KMS-11 (cell line): ENCODE measurements around the gene HLA-C.
A peak's percentile ranks its signal among the peaks of the same experiment; 100 is the strongest.

Experiments used
- H2AFZ ChIP-seq: fragments of 200-600 bp; sonication (generic); 2 replicates; pipeline ENCODE4 v1.6.1; 2016; ENCODE audit warnings: antibody characterized with exemption, mixed run types, low read depth
- H3K27ac ChIP-seq: fragments of 200-600 bp; sonication (generic); 2 replicates; pipeline ENCODE4 v1.6.1; 2016; ENCODE audit warnings: mild to moderate bottlenecking, mixed run types
- H3K27me3 ChIP-seq: fragments of 200-600 bp; sonication (generic); 2 replicates; pipeline ENCODE4 v1.6.1; 2017; ENCODE audit warnings: mild to moderate bottlenecking, low read depth, mixed run types, moderate library complexity; ENCODE audit not compliant: insufficient read depth
- H3K36me3 ChIP-seq: fragments of 200-600 bp; sonication (generic); 2 replicates; pipeline ENCODE4 v1.6.1; 2017; ENCODE audit warnings: mild to moderate bottlenecking, mixed run types; ENCODE audit not compliant: insufficient read depth
- H3K4me1 ChIP-seq: fragments of 200-600 bp; sonication (generic); 2 replicates; pipeline ENCODE4 v1.6.1; 2016; ENCODE audit warnings: mild to moderate bottlenecking, low read depth, mixed run types; ENCODE audit not compliant: poor library complexity, severe bottlenecking
- H3K4me2 ChIP-seq: fragments of 200-600 bp; sonication (generic); 2 replicates; pipeline ENCODE4 v1.7.0; 2016; ENCODE audit warnings: mild to moderate bottlenecking, mixed run types
- H3K4me3 ChIP-seq: fragments of 200-600 bp; sonication (generic); IDR thresholded peaks from 2 replicates; pipeline ENCODE4 v1.6.1; 2017; ENCODE audit warnings: low read depth, low read length, mixed read lengths; ENCODE audit not compliant: insufficient read depth
- H3K79me2 ChIP-seq: fragments of 200-600 bp; sonication (generic); 2 replicates; pipeline ENCODE4 v1.6.1; 2016; ENCODE audit warnings: low read depth, mixed run types; ENCODE audit not compliant: insufficient read depth
- H3K9ac ChIP-seq: fragments of 200-600 bp; sonication (generic); 2 replicates; pipeline ENCODE4 v1.6.1; 2016; ENCODE audit warnings: mild to moderate bottlenecking, mixed run types
- H4K20me1 ChIP-seq: fragments of 200-600 bp; sonication (generic); 2 replicates; pipeline ENCODE4 v1.6.1; 2016; ENCODE audit warnings: mild to moderate bottlenecking, mixed run types; ENCODE audit not compliant: insufficient read depth
- CTCF ChIP-seq: fragments of 200-600 bp; sonication (generic); conservative IDR thresholded peaks from 2 replicates; pipeline ENCODE4 v1.6.1; 2017; ENCODE audit warnings: low read depth, mild to moderate bottlenecking, antibody characterized with exemption, low read length, moderate library complexity, mixed read lengths

HLA-C gene

DNA sequence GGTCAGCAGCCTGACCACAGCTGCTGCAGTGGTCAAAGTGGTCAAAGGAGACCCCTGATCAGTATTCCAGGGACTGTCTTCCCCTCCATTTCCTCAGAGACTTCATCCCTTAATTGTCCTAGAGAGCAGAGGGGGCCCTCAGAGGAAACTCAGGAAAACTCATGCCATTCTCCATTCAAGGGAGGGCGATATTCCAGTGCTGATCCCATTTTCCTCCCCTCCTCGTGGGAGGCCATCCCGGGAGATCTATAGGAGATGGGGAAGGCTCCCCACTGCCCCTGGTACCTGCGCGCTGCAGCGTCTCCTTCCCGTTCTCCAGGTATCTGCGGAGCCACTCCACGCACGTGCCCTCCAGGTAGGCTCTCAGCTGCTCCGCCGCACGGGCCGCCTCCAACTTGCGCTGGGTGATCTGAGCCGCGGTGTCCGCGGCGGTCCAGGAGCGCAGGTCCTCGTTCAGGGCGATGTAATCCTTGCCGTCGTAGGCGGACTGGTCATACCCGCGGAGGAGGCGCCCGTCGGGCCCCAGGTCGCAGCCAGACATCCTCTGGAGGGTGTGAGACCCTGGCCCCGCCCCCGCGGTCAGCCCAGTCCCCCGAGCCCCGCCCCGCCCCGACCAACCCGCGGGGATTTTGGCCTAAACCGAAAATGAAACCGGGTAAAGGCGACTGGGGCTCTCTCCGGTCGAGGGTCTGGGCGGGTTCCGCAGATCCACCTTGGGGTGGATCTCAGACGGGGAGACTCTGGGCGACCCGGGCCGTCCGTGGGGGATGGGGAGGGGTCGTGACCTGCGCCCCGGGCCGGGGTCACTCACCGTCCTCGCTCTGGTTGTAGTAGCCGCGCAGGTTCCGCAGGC is 878 bp downstream of the HLA-C start:
- Histone ChIP-seq H3K27ac (peak overlapping the region; percentile 49; the same call in 1 of the 2 replicates), H3K4me3 (no peak overlapping the region), H4K20me1 (no peaks in the 10 kb centered on the region), H3K79me2 (no peaks in the 10 kb centered on the region), H3K4me1 (peaks cover 4% of the 10 kb centered on the region), H3K27me3 (no peaks in the 10 kb centered on the region), H3K4me2 (no peak overlapping the region), H2AFZ (no peak overlapping the region), H3K9ac (peak overlapping the region; percentile 66; the same call in 1 of the 2 replicates), H3K36me3 (no peaks in the 10 kb centered on the region)
- TF ChIP-seq CTCF = no peak

DNA sequence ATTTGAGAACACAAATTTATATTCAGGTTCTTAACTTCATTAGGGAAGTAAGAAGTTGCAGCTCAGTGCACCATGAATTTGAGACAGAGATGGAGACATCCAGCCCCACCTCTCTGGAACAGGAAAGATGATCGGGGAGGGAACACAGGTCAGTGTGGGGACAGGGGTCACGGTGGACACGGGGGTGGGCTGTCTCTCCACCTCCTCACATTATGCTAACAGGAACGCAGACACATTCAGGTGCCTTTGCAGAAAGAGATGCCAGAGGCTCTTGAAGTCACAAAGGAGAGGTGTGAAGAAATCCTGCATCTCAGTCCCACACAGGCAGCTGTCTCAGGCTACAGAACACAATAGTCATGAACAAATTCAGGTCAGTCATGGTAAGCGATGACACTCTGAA is 3.1 kb downstream of the HLA-C start:
- no peak overlapping the region for H3K9ac ChIP-seq
- no peak overlapping the region for H3K27ac ChIP-seq
- H3K4me3 ChIP-seq = no peak overlapping the region
- H3K4me1 ChIP-seq = peaks cover 4% of the 10 kb centered on the region
- no peak overlapping the region for H3K4me2 ChIP-seq
- no peaks in the 10 kb centered on the region for H4K20me1 ChIP-seq
- H3K36me3 ChIP-seq = no peaks in the 10 kb centered on the region
- no peak for TF ChIP-seq CTCF
- no peaks in the 10 kb centered on the region for H3K27me3 ChIP-seq
- H3K79me2 ChIP-seq = no peaks in the 10 kb centered on the region
- no peak overlapping the region for H2AFZ ChIP-seq

GRCh38 chr6:31268369-31268765 is 3.5 kb downstream of the HLA-C start:
- H3K4me1 ChIP-seq = peaks cover under 1% of the 10 kb centered on the region
- H2AFZ ChIP-seq = no peak overlapping the region
- H3K4me3 ChIP-seq = no peak overlapping the region
- H3K9ac ChIP-seq = no peak overlapping the region
- H3K79me2 ChIP-seq = no peaks in the 10 kb centered on the region
- no peaks in the 10 kb centered on the region for H4K20me1 ChIP-seq
- no peak overlapping the region for H3K27ac ChIP-seq
- TF ChIP-seq CTCF = no peak
- H3K36me3 ChIP-seq = no peaks in the 10 kb centered on the region
- no peak overlapping the region for H3K4me2 ChIP-seq
- no peaks in the 10 kb centered on the region for H3K27me3 ChIP-seq

- Histone ChIP-seq H3K4me1 (no peaks in the 10 kb centered on the region), H2AFZ (no peak overlapping the region), H3K9ac (no peak overlapping the region), H3K79me2 (no peaks in the 10 kb centered on the region), H3K4me2 (no peak overlapping the region), H3K27ac (no peak overlapping the region), H3K27me3 (no peaks in the 10 kb centered on the region), H3K36me3 (no peaks in the 10 kb centered on the region), H3K4me3 (no peak overlapping the region), H4K20me1 (no peaks in the 10 kb centered on the region)
- TF ChIP-seq CTCF = no peak
Observed at GRCh38 chr6:31267651-31268368, 4.1 kb downstream of the HLA-C start.
